Colon (tissue), 2 donors: ENCODE measurements around the gene EMILIN1.
"Not testable (repeated sequence)": the region's sequence is repeated elsewhere in the genome, so short reads cannot be mapped to it uniquely, and the experiment has no call there.

Source experiments
- FAIRE-seq: peaks from 2 replicates; lab custom pipeline; 2012; peaks lifted over from hg19 to GRCh38; lab: Jason Lieb, UNC
- donor health status: control.
- donor health status: control.

Gene EMILIN1

DNA sequence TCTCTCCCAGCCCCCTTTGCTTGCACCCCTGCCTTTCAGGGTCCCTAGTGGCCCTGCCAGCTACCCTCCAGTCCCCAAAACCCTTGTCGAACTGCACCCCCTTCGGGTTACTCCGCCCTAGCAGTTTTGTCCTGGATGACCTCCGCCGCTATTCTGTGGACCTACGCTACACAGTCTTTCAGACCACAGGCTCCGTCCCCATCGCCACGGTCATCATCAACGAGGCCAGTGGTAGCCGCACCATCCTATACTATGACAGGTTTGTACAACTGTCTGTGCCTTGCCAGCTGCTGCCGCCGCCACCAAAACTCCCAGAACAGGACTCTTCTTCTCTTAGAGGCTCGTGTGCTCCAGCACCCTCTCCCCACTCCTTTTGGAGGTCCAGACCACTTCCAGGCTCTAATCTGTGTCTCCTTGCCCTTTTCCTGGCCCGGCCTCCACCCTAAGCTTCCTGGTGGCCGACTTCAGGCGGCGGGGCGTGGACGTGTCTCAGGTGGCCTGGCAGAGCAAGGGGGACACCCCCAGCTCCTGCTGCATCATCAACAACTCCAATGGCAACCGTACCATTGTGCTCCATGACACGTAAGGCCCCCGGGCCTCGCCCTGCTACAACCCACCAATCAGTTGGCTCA is 16.1 kb downstream of the EMILIN1 start:
- FAIRE-seq: no peak

DNA sequence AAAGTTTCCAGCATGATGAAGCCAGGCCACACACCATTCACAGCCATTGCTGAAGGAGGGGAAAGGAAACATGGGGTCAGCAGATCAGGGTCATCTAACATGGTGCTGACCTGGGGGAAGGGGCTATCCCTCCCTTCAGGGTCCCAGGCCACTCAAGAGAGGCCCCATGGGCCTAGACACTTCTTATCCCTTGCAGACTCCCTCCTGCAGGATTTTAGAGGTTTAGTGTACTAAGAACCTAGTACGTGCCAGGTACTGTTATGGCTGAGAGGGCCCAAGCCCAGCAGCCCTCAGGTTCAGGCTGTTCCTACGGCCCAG is 17.0 kb downstream of the EMILIN1 start:
- no peak for FAIRE-seq

GRCh38 chr2:27095745-27096651 is 17.6 kb downstream of the EMILIN1 start:
- no peak for FAIRE-seq

DNA sequence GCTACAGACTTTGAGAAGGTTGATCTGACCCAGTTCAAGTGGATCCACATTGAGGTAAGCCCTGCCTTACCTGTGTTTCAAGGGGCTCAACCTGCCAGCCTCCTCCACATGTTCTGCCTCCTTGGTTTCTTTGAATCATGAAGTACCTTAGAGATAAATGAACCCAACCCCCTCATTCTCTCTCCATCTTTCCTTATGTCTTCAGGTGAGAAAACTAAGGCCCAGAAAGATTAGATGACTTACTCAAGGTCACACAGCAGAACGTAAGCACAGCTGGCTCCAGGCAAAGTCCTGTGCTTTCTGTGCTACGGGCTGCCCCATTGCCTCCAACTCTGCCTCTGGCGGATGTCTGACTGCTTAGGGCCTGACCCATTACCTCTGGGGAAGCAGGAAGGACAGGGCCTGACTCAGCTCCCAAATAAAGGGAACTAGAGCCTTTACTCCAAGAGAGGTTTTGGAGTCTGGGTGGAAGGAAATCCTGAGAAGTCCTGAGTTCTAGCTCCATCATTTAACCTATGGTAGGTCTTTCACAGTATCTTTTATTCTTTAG is 18.4 kb downstream of the EMILIN1 start:
- FAIRE-seq: no peak

GRCh38 chr2:27097341-27097740 is 18.9 kb downstream of the EMILIN1 start:
- FAIRE-seq: no peak

- no peak for FAIRE-seq
Observed at GRCh38 chr2:27099334-27099955, 21.0 kb downstream of the EMILIN1 start.

GRCh38 chr2:27100036-27100435 is 21.6 kb downstream of the EMILIN1 start:
- no peak for FAIRE-seq

GRCh38 chr2:27102329-27102728 is 23.9 kb downstream of the EMILIN1 start:
- FAIRE-seq: no peak

DNA sequence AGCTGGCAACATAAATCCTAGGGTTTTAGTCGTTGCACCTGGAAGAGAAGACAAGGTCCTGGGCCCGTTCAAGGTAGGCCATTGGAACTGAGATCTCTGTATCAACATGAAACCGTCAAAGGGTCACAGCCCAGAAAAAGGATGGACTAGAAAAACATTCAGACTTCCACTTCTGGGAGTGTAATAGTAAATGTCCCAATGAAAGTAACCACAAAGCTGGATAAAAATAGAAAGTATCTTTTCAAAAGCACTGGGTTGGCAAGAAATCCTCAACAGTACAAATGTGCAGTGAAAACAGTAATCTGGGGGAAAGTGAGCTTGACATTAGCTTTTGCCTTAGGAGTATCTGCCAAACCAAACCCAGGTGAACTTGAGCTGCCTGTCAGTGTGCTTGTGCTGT is 27.6 kb downstream of the EMILIN1 start:
- FAIRE-seq: no peak

DNA sequence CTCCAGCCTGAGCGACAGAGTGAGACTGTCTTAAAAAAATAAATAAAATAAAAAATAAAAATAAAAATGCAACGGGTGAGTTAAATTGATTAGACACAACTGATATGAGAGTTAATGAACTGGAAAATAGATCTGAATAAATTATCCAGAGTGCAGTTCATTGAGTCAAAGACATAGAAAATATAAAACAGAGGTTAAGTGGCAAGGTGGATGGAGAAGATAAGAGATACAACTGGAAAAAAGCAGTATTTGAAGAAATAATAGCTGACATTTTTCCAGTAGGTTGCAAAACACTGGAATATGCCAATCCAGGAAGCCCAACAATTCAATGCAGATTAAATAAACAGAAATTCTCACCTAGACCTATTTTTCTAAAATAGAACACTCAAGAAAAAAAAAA is 29.8 kb downstream of the EMILIN1 start:
- FAIRE-seq: no peak

GRCh38 chr2:27109083-27109482 is 30.7 kb downstream of the EMILIN1 start:
- no peak for FAIRE-seq

GRCh38 chr2:27110603-27111352 is 32.4 kb downstream of the EMILIN1 start:
- FAIRE-seq: not testable (repeated sequence)

DNA sequence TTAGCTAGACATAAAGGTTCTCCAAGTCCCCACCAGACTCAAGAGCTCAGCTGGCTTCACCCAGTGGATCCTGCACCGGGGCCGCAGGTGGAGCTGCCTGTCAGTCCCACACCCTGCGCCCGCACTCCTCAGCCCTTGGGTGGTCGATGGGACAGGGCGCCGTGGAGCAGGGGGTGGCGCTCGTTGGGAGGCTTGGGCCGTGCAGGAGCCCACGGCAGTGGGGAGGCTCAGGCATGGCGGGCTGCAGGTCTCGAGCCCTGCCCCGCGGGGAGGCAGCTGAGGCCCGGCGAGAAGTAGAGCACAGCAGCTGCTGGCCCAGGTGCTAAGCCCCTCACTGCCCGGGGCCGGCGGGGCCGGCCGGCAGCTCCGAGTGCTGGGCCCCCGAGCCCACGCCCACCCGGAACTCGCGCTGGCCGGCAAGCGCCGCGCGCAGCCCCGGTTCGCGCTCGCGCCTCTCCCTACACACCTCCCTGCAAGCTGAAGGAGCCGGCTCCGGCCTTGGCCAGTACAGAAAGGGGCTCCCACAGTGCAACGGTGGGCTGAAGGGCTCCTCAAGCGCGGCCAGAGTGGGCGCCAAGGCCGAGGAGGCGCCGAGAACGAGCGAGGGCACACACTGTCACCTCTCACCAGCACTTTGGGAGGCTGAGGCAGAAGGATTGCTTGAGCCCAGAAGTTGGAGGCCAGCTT is 33.1 kb downstream of the EMILIN1 start:
- FAIRE-seq: not testable (repeated sequence)

DNA sequence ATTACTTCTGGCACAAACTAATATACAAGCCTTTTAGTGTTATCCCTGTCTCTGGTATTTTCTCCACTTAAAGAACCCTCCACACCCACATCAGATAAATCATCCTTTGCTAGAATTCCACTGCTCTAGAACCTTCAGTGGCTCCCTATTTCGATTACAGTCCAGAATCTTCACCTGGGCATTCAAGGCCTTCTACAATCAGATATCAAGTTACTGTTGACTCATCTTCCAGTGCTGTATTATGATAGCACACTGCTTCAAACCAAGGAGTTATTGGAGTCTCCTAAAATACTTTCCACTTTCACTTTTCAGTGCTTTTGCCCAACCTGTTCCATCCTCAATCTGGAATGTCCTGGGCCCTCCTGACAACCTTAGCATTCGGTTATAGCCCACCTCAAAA is 37.1 kb downstream of the EMILIN1 start:
- no peak for FAIRE-seq

- no peak for FAIRE-seq
Observed at GRCh38 chr2:27117995-27118524, 39.6 kb downstream of the EMILIN1 start.

- FAIRE-seq: no peak
Observed at GRCh38 chr2:27118525-27119329, 40.3 kb downstream of the EMILIN1 start, which contains the start of gene CGREF1. Gene CGREF1, minus strand, starts transcription at chr2:27119128. Its CDS starts 14,762 bp downstream, at chr2:27104366.

DNA sequence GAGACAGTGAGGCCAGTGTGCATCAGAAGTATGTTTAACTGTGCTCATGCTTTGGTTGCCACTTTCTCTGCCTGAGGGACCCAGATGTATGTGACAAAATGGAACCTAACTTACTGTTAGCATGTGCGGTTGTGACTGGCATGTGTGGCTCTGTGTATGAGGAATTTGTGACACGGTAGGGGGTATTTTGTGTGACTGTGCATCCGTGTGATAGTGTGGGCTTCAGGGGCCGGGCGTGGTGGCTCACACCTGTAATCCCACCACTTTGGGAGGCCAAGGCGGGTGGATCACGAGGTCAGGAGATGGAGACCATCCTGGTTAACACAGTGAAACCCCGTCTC is 40.9 kb downstream of the EMILIN1 start:
- FAIRE-seq: not testable (repeated sequence)

GRCh38 chr2:27121906-27122305 is 43.5 kb downstream of the EMILIN1 start:
- FAIRE-seq: no peak

DNA sequence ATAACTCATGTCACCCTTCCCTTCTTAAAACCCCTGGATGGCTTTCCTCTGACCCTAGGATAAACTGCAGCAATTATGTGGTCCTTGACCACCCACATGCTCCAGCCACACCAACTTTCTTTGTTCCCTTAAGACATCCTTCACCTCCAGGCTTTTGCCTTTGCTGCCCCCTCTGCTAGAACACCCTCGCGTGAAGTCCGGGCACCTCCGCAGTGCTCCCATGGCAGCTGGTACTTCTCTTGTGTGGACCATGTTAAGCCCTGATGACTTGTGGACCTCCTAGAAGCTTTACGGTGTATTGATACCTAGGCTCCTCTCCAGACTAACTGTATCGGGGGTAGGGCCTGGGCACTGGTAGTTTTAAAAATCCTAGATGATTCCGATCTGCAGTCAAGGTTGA is 44.4 kb downstream of the EMILIN1 start:
- no peak for FAIRE-seq
